Epidermal melanocyte (primary cell): ENCODE data around the gene IGFL1.
A peak's percentile ranks its signal among the peaks of the same experiment; 100 is the strongest.
"Not testable (repeated sequence)": the region's sequence is repeated elsewhere in the genome, so short reads cannot be mapped to it uniquely, and the experiment has no call there.

Experiments
- DNase-seq: peaks from one replicate; pipeline ENCODE4 v3.0.0; 2011; ENCODE audit warnings: low spot score; ENCODE audit not compliant: insufficient read length

IGFL1 gene

GRCh38 chr19:46221981-46222610 lies 7.4 kb upstream of the IGFL1 start:
- peak; percentile 60 for DNase-seq

- not testable (repeated sequence) for DNase-seq
These were observed 5.8 kb upstream of the IGFL1 start for GRCh38 chr19:46223787-46224186.

GRCh38 chr19:46224773-46225172 lies 4.8 kb upstream of the IGFL1 start:
- no peak for DNase-seq

DNA sequence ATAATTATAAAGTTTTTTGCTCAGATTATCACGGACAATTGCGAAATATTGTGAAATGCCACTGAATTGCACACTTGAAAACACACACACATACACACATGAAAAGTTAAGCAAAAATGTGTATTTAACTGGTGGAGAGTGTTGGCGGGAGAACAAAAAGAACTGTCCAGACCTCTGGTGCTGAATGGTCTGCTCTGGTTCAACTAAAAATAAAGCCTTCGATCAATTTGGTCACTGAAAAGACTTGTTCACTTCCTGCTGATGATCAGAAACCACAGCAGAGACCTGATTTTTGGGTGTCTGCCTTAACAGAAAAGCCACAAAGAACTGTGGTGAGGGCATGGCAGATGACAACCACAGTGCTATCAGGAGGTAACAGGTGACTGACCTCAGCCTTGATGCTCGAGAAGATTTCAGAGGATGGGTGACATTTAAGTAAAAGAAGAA lies 4.0 kb upstream of the IGFL1 start:
- no peak for DNase-seq

- DNase-seq = no peak
These were observed 3.0 kb upstream of the IGFL1 start for GRCh38 chr19:46226438-46226973.

DNA sequence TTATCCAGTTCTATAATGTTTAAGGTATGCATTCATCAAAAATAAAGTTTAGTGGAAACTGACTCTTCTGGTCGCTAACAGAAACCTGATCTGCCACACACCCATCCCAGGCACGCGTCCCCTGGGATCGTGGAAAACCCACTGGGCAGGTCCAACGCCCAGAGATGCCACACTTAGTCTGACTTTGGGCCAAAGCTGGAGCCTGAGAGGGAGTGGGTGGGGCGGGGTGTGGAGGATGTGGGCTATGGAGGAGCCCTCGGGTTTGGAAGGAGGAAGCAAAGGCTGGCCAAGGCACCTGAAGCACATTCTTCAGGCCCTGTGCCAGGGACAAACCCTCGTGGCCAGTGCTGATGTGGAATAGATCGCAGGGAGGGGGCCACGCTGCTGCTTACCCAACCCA lies 2.5 kb downstream of the IGFL1 start:
- no peak for DNase-seq

- no peak for DNase-seq
These were observed 2.9 kb downstream of the IGFL1 start for GRCh38 chr19:46232468-46232867.

- no peak for DNase-seq
These were observed 3.5 kb downstream of the IGFL1 start for GRCh38 chr19:46232938-46233621.

GRCh38 chr19:46233871-46234270 lies 4.3 kb downstream of the IGFL1 start:
- not testable (repeated sequence) for DNase-seq

DNA sequence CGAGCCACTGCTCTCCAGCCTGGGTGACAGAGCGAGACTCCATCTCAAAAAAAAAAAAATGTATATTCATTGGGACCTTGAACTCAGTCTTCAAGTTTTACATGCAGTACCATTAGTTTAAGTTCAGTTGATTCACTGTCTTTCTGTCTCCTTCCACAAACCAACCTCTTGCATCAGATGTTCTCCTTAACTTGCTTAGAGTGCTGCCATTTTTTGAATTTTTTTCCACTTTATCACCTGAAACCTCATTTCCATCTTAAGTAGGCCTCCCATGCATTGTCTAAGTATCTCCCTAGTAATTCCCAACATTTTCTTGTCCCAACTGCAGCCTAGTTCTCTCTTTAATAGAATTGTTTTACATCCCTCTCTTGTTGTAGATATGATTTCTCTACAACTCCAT lies 8.6 kb downstream of the IGFL1 start:
- DNase-seq = not testable (repeated sequence)

- no peak for DNase-seq
These were observed 9.9 kb downstream of the IGFL1 start for GRCh38 chr19:46239193-46240024.

GRCh38 chr19:46240693-46241092 lies 11.2 kb downstream of the IGFL1 start:
- no peak for DNase-seq

DNA sequence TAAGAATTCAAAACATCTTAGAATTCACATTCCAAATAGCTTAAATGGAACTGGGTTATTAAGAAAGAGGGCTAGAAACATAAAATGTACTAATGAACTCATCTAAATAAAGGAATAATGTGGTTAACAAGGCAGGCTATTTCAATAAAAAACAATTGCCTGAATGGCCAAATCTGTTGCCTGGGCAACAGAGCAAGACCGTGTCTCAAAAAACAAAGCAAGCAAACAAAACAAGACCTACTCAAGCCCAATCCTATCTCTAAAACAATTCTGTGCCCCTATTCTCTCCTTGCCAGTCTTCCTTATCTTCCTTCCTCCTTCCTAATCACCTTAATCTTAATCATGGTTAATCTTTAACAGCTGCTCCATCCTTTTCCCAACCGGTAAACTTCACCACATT lies 12.1 kb downstream of the IGFL1 start:
- no peak for DNase-seq

- DNase-seq = not testable (repeated sequence)
These were observed 13.6 kb downstream of the IGFL1 start for GRCh38 chr19:46243081-46243654.

DNA sequence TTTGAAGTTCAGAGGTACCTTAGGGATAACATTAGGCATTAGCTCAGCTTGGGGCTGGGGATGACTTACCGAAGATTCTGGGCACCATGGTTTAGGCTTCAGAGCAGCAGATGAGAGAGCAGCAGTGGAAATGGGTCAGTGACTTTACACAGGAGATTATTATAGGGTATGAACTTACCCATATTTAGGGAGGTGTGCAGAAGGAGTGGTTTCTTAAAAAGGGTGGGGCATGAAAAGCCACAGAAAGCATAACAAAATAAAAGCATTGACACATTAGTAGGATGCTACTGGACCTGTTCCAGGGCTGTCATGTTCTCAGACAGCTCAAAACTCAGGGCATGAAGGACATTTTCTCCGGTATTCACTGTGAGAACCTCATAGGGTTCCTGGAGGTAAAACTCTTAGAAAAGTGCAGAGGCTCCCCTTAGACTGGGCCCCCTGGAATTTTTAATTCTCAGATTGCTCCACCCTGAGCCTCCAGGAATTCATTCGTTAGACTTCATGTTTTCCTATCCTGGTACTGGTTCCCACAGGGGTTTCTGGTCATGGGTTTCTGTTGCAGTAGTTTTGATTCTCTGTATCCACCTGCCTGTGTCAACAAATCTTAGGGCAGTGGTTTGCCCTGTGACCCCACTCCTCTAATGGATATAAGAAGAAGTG lies 20.7 kb downstream of the IGFL1 start:
- DNase-seq = no peak

- DNase-seq = no peak
These were observed 21.9 kb downstream of the IGFL1 start for GRCh38 chr19:46251416-46251815.

- DNase-seq = no peak
These were observed 25.2 kb downstream of the IGFL1 start for GRCh38 chr19:46254776-46255175.

GRCh38 chr19:46256855-46257254 lies 27.3 kb downstream of the IGFL1 start:
- DNase-seq = no peak

DNA sequence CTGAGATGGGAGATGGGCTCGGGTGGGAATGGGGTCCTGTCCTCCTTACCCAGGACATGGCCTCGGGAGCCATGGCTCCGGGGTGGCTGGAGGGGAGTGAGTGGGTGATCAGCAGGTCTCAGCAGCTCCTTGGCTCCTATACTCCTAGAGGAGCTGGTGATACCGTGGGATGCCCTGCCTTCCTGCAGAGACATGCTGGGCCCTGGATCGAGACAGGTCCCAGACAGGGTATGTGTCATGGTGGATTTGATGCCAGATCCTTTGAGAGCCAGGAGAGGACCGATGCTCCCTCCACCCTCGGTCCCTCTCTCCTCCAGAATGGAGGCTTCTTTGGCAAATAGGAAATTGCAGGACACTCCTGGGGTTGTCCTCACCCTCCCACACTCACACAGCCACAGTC lies 32.0 kb downstream of the IGFL1 start:
- not testable (repeated sequence) for DNase-seq

DNA sequence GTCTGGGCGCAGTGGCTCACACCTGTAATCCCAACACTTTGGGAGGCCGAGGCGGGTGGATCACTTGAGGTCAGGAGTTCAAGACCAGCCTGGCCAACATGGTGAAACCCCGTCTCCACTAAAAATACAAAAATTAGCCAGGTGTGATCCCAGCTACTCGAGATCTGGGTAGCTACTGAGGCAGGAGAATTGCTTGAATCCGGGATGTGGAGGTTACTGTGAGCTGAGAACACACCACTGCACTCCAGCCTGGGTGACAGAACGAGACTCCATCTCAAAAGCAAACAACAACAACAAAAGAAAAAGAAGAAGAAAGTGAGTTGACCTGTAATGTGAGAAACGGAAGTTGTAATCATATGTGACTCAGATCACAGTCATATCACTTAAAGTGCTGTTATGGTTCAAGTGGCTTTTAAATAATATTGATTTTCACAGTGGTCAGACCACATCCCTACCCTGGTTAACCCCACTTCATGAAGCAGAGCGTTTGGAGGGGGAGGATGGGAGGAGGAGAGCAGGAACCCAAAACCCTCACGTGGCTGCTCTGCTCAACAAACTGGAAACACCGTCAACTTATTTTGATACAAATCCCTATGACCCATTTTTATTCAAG lies 33.2 kb downstream of the IGFL1 start:
- DNase-seq = not testable (repeated sequence)

- DNase-seq = not testable (repeated sequence)
These were observed 35.3 kb downstream of the IGFL1 start for GRCh38 chr19:46264801-46265200.
